Stimulated activated CD8-positive, alpha-beta memory T cell treated with anti-CD3 and anti-CD28 coated beads, Interleukin-7, amount 100 ng/mL, for 4 hours (primary cell): ENCODE results near the gene RASD1.
"Not testable (repeated sequence)": the region's sequence is repeated elsewhere in the genome, so short reads cannot be mapped to it uniquely, and the experiment has no call there.

Source experiments
- DNase-seq, 2 donors: peaks; one replicate each; pipeline ENCODE4 v3.0.0-alpha.2; 2020; ENCODE audit warnings: low read depth in 2 of 2

RASD1 gene

GRCh38 chr17:17469358-17469757, 26.8 kb downstream of the RASD1 start:
- no peak for DNase-seq

DNA sequence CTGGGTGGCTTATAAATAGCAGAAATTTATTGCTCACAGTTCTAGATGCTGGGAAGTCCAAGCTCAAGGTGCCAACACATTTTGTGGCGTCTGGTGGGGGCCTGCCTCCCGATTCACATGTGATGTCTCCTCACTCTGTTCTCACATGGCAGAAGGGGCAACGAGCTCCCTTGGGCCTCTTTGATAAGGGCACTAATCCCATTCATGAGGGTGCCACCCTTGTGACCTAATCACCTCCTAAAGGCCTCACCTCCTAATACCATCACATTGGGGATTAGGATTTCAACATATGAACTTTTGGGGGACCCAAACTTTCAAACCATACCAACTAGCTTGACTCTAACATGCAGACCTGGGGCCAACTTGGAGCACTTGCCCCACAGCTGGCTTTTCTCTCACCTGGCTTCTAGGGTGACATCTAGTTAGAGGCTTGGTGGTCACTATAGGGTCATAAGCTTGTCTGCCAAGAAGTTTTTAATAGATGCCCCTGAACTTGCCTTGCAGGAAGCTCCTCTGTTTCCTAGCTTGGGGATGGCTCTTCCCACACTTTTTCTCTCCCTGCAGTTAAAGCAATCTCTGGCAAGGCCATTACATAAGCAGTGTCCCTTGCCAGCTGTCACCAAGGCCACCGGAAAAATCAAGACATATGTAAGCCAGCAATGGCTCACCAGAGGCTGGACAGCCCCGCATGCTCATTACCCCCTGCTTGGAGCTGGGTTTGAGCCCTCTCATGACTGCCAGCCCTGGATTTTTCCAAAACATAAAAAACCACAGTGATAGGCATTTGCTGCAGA, 27.8 kb downstream of the RASD1 start:
- DNase-seq = no peak

- no peak for DNase-seq
Observed at GRCh38 chr17:17467720-17468119, 28.5 kb downstream of the RASD1 start.

DNA sequence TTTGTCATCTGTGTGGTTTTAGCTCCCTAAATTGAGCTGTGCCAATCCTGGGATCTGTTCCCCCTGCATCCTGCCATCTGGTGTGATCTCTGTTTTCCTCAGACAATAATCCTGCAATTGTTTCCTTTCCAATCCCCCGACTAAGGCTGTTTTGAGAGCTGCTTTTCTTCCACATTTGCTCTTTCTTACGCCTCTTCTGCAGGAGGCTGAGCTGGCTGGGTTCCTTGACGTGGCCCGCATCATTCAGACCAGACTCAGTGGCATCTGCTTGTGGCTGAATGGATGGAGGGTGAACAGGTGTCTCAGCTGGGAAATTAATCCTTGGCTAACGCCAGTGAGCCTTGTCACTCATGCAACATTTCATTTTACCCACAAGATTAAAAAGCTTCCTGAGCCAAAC, 29.2 kb downstream of the RASD1 start:
- DNase-seq = no peak

DNA sequence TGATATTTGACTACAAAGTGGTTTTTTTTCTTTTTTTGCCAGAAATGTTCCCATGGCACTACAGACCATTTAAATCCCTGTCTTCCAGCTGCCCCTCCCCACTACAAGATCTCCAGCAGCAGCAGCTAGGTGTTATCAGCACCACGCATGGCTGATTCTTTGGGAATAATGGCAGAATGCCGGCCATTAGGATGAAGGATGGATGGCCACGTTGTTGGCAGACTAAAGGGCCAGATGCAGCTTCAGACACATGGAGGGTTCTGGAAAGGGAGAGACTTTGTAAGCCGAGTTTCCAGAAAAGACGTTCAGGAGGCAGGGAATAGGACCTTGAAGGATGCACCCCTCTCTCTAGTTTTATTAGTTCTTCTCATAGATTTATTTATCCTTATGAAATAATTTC, 29.7 kb downstream of the RASD1 start:
- DNase-seq = no peak

DNA sequence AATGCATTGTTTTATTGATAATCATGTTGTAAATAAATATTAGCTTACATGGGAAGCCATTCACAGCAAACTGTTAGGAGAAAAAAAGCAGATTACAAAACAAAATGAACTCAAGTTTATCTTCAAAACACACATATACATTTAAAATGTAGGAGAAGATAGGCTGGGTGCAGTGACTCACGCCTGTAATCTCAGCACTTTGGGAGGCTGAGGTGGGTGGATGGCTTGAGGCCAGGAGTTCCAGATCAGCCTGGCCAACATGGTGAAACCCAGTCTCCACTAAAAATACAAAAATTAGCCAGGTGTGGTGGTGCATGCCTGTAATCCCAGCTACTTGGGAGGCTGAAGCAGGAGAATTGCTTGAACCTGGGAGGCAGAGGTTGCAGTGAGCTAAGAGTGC, 30.3 kb downstream of the RASD1 start:
- DNase-seq = not testable (repeated sequence)

GRCh38 chr17:17463821-17464220, 32.4 kb downstream of the RASD1 start:
- no peak for DNase-seq

GRCh38 chr17:17462048-17462824, 34.0 kb downstream of the RASD1 start:
- no peak for DNase-seq

DNA sequence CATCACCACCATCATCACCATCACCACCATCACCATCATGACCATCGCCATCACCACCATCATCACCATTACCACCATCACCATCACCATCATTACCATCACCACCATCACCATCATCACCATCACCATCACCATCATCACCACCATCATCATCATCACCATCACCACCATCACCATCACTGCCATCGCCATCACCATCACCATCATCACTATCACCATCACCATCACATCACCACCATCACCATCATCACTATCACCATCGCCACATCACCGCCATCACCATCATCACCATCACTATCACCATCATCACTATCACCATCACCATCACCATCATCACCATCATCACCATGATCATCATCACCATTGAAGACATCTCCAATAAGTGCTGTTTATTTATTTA, 36.2 kb downstream of the RASD1 start:
- no peak for DNase-seq

DNA sequence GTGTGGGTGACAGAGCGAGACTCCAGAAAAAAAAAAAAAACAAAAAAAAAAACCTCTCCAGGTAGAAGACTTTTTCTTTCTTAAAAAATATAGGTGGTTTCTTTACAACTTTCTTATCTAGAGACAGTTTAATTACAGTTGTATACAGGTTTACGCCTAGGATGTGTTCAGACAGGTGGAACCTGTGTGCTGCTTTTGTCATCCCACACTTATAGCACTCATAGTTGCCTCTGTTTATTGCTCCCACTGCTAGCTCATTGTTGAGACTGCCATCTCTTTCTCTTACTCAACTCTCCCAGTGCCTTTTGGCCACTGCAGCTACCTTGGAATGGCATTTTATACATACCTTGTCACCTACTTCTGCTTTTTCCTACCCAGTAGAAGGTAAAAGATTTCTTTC, 38.5 kb downstream of the RASD1 start:
- DNase-seq = no peak

GRCh38 chr17:17456251-17456650, 39.9 kb downstream of the RASD1 start:
- no peak for DNase-seq

- DNase-seq = no peak
Observed at GRCh38 chr17:17455173-17455572, 41.0 kb downstream of the RASD1 start.

DNA sequence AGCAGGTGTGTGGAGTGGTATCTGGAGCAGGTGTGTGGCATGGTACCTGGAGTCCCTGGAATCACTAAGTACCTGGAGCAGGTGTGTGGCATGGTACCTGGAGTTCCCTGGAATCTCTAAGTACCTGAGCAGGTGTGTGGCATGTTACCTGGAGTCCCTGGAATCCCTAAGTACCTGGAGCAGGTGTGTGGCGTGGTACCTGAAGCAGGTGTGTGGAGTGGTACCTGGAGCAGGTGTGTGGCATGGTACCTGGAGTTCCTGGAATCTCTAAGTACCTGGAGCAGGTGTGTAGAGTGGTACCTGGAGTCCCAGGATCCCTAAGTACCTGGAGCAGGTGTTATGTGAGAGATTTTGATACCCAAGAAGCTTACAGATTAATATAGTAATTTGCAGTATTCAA, 41.5 kb downstream of the RASD1 start:
- not testable (repeated sequence) for DNase-seq

DNA sequence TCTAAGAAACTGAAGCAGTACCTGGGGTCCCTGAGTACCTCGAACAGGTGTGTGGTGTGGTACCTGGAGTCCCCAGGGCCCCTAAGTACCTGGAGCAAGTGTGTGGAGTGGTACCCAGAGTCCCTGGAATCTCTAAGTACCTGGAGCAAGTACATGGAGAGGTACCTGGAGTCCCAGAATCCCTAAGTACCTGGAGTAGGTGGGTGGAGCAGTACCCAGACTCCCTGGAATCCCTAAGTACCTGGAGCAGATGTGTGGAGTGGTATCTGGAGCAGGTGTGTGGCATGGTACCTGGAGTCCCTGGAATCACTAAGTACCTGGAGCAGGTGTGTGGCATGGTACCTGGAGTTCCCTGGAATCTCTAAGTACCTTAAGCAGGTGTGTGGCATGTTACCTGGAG, 41.9 kb downstream of the RASD1 start:
- DNase-seq = no peak

- no peak for DNase-seq
Observed at GRCh38 chr17:17453088-17453487, 43.1 kb downstream of the RASD1 start.

GRCh38 chr17:17448723-17449122, 47.5 kb downstream of the RASD1 start:
- no peak for DNase-seq

DNA sequence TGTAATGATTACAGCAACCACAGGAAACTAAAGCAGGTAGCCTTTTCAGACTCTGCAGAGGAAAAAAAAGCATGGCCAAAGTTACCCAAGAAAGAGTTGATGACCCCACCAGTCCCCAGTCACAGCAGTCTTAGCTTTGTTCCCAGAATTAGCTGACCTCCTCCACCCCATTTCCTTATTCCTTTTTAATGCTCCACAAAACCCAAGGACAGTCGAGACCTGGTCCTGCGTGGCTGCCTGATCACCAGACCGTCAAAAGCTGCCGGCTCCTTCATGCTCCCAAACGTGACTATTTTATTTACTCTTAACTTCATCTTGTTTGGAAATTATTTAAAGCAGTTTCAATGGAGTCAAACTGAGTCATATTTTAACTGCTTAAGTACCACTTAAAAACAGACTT, 48.1 kb downstream of the RASD1 start:
- no peak for DNase-seq

GRCh38 chr17:17447264-17447663, 48.9 kb downstream of the RASD1 start:
- no peak for DNase-seq

DNA sequence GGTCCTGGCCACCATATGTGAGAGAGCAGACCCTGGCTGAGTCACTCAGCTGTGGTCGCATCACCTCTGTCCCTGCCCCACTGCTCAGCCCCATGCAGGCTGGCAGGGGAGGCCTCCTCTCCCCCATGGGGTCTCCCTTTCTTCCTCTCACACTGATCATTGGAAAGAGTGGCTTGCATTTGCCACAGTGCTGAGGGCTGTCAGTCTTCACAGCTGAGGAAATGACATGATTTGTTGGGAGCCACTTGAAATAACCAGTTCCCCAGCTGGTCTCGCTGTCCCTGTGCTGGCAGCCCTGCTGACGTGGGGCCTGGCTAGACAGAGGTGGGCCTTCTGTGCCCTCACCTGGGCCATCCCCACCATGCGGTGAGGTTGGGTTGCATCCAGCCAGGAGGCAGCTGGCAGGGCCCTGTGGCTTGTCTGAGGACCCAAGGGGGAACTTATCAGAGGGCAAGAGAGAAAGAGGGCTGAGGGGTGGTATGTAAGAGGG, 49.5 kb downstream of the RASD1 start:
- no peak for DNase-seq

GRCh38 chr17:17445925-17446665, 50.1 kb downstream of the RASD1 start:
- no peak for DNase-seq

- no peak for DNase-seq
Observed at GRCh38 chr17:17445296-17445924, 50.8 kb downstream of the RASD1 start.
